Measurements from ENCODE around the gene KCNQ1OT1. TPM values are rescaled to one million over a fixed set of nuclear protein-coding genes. Genes with fewer than 3 reads are reported as not detected.

Gene KCNQ1OT1
- total RNA-seq, 4 donors from 2014 or later, result 1.8 to 6.8 (median 3.9) TPM

DNA sequence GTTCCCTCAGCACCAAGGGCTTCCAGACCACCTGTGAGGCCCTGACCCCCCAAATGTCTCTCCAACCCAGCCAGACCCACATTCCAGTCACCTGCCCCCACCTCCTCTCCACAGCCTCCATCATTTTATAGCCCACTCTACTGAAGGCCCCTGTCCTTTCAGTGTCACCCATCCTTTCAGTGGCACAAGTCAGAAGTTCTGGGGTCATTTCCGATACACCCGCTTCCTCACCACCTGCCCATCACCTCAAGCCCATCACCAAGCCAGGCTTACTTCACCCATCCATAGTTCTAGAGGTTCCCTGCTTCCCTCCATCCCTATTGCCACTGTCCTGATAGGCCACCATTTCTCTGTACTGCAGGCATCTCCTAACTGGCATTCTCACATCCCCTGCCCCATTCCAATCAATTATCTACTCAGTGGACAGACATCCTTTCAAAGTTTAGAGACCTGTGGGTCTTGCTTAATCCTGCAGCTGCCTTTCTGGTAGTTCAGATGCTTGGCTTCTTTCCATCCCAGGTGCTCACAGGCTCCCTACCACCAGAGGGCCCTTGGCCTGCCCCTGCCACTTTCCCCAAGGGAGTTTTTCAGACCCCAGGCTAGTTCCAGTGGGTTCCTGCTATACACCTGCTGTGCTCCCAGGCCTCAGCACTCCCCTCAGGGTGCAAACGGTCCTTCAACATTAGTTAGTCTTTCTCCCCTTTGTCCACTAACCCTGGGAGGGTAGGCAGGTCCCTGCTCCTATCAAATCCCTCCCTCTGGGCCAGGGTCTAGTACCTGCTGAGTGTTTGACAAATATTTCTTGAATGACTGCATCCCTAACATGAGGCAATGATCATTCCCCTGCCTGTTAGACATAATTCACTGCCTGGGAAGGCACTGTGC is 7.6 kb downstream of the KCNQ1OT1 start:
- TF ChIP-seq, protein P1, sequence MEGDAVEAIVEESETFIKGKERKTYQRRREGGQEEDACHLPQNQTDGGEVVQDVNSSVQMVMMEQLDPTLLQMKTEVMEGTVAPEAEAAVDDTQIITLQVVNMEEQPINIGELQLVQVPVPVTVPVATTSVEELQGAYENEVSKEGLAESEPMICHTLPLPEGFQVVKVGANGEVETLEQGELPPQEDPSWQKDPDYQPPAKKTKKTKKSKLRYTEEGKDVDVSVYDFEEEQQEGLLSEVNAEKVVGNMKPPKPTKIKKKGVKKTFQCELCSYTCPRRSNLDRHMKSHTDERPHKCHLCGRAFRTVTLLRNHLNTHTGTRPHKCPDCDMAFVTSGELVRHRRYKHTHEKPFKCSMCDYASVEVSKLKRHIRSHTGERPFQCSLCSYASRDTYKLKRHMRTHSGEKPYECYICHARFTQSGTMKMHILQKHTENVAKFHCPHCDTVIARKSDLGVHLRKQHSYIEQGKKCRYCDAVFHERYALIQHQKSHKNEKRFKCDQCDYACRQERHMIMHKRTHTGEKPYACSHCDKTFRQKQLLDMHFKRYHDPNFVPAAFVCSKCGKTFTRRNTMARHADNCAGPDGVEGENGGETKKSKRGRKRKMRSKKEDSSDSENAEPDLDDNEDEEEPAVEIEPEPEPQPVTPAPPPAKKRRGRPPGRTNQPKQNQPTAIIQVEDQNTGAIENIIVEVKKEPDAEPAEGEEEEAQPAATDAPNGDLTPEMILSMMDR (IDR thresholded peaks at IDR 0.05; ENCODE audit: low read depth), result no peak

DNA sequence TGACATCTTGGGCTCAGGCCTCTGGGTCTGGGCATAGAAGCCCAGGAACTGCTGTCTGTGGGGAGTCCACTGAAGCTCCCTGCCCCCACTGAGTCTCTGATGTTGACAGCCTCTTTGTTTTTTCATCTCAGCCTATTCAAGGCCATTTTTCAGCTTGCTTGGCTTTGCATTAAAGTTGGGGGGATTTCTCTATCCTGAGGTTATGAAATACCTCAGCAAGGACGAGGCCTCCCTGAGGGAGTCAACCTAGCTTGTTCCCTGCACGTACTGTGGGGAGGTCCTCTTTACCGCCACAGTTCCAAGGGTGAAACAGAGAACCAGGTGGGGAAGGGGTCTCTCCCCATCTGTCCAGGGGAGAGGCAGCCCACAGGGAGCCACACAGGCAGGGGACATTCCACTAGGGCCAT is 8.4 kb downstream of the KCNQ1OT1 start:
- TF ChIP-seq, protein P1 (IDR thresholded peaks at IDR 0.05; ENCODE audit: low read depth), result no peak

DNA sequence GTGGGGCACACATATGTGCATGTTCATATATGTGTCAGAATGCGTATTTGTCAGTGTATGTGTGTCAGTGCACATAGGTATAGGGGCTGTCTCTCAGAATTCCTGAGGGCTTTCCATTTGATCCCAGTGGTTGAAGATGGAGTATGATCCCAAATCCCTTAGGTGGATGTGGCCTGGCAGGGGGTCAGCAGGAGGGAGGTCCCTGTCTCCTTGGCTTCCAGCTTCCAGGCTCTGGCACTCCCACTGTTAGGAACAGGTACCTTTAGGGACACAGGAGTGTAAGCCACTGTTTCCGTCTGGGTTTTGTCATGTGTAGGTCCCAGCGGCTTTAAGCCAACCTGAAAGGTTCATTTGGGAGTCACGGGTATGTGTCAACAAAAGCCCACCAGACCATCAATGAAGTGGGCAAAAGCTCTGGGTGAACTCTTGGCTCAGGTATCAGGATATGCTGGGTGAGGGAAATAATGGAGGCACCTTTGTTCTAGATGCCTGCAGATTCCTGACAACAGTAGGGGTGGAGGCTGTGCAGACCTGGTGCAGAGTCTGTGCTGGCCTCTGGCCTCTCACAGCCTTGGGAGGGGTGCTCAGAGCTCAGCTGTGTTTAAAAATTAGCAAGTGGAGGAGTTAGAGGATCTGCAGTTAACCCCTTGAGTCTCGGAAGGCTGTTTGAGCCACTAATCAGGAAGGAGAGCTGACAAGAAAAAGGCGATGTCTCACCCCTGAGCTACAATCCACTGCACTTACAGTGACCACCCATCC is 9.0 kb downstream of the KCNQ1OT1 start:
- TF ChIP-seq, protein P1 (IDR thresholded peaks at IDR 0.05; ENCODE audit: low read depth), result no peak

DNA sequence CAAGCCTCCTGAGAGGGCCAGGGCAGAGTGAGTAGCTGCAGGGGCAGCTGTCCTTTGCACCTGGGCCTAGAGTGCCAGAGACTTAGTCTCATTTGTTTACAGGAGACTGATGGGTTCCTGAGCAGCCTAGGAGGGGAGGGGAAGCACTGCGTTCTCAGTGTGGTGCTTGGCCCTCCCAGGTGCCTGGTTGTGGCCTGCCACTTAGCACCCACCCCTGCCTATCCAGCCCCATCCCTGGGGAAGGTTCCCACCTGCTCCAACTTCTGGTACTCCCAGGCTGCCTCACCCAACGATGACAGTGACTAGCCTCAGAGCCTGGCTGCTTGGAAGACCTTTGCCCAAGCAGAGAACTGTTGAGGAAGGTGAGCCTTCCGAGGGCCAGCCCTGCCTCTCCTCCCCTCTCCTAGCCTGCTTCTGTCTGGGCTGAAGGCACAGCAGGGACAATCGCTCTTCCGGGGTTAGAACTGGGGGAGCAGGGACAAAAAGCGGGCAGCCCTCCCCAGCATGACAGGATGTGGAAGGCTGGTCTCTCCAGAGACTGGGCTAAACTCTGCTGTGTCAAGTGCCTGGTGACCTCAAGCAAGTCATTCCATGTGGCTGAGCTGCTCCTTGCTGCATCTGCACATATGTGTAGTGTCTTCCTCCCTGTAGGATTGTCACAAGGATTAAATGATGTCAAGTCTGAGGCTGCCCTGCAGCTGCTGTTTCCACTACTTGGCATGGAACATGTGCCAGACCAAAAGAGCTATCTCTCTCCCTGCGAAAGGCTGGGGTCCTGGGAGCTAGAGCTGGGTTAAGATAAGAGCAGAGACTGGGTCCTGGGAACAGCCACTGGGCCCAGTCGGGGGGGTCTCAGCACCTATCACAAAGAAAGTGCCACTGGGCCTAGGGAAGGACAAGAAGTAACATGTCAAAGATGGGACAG is 9.9 kb downstream of the KCNQ1OT1 start:
- TF ChIP-seq, protein P1 (IDR thresholded peaks at IDR 0.05; ENCODE audit: low read depth), result no peak

DNA sequence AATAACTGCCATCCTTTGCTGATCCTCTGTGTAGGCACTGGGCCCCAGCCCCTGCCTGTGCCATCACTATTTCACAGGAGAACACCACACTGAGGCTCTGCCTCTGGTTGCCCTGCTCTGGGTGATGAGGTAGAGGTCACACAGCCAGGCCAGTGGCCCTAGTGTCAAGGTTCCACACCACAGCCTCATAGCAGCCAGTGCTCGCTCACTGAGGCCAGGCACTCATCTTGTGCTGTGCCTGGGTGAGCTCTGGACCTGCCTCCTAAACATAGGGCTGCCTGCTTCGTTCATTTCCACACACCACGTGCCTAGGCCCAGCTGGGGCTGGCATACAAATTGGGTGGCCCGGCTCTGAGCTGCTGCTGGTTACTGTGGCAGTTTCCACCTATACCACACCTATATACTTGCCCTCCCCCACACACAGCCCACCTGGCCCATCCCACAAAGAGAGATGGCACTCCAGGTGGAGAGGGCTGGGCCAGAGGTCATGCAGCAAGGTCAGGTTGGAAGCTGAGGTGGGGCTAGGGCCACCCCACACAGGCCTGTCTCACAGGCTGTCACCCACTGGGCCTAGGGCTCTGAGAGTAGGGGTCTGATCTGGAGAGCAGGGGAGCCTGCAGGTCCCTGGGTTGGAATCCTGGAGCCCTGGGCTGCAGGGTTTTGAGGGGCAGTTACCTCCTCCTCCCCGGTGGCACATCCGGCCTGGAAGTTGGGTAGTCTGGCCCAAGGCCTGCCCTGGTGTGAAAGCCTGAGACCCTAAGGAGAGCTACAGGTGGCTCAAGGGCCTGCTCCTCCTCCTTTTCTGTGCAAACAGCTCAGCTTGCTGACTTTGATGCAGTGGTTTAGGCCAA is 11.2 kb downstream of the KCNQ1OT1 start:
- TF ChIP-seq, protein P1 (IDR thresholded peaks at IDR 0.05; ENCODE audit: low read depth), result no peak

DNA sequence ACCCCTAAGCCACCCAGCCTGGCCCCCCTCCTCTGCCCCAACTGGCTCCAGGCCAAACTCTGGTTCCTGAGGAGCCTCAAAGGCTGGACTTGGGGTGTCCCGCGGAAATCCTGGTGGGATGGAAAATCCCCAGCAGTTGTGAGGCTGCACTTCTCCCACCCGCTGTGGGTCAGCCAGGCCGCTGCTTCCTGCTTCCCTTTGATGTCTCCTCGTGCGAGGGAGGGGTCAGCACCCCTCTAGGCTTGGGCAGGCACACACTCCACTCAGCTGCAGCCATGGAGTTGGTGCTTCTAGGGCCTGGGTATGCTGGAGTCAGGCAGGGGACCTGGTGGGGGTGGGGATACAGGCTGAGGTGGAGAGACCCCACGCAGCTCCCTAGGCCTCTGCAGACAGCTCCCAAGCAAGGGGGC is 12.0 kb downstream of the KCNQ1OT1 start:
- TF ChIP-seq, protein P1 (IDR thresholded peaks at IDR 0.05; ENCODE audit: low read depth), result no peak
